SJCRH30 (cell line): ENCODE measurements around the gene EVPL. TPM values are rescaled to one million over a fixed set of nuclear protein-coding genes. Genes with fewer than 3 reads are reported as not detected.
"Not testable (repeated sequence)": the region's sequence is repeated elsewhere in the genome, so short reads cannot be mapped to it uniquely, and the experiment has no call there.

Experiments
- DNase-seq, 2 experiments: peaks; one replicate each; pipeline ENCODE4 v3.0.0-alpha.2; 2015 to 2020
- H3K27ac ChIP-seq: fragments of 250-450 bp; sonication (Bioruptor Pico); 2 replicates; pipeline ENCODE4 v1.5.1; 2020; ENCODE audit warnings: mild to moderate bottlenecking, moderate library complexity
- H3K27me3 ChIP-seq: fragments of 250-450 bp; sonication (Bioruptor Pico); 2 replicates; pipeline ENCODE4 v1.5.1; 2020; ENCODE audit warnings: mild to moderate bottlenecking, moderate library complexity
- H3K36me3 ChIP-seq: fragments of 250-450 bp; sonication (Bioruptor Pico); 2 replicates; pipeline ENCODE4 v1.5.1; 2020; ENCODE audit warnings: mild to moderate bottlenecking, moderate library complexity
- H3K4me1 ChIP-seq: fragments of 250-450 bp; sonication (Bioruptor Pico); 2 replicates; pipeline ENCODE4 v1.5.1; 2020; ENCODE audit warnings: mild to moderate bottlenecking, moderate library complexity
- H3K4me3 ChIP-seq: fragments of 250-450 bp; sonication (Bioruptor Pico); 2 replicates; pipeline ENCODE4 v1.5.1; 2020; ENCODE audit warnings: mild to moderate bottlenecking, moderate library complexity
- H3K9me3 ChIP-seq: fragments of 250-450 bp; sonication (Bioruptor Pico); replicated peaks from 2 replicates; pipeline ENCODE4 v1.5.1; 2020; ENCODE audit warnings: mild to moderate bottlenecking, moderate library complexity
- total RNA-seq: library from RNA; depleted of rRNA; stranded (reverse); fragments of >200 nt; shearing (Covaris generic); gene quantifications from 2 replicates; pipeline ENCODE4 v1.2.3, GENCODE V29; 2014; rRNA removed

The EVPL gene
- 0.63 and 1.1 TPM in 2 replicates for total RNA-seq

- Histone ChIP-seq H3K36me3 (no peaks in the 10 kb centered on the region), H3K27me3 (no peaks in the 10 kb centered on the region), H3K4me1 (peaks cover 19% of the 10 kb centered on the region; the same call in 1 of the 2 replicates), H3K9me3 (no peaks in the 10 kb centered on the region), H3K27ac (no peak within 1 kb of the TSS), H3K4me3 (no peak within 1 kb of the TSS)
- DNase-seq: peak; percentile 58 to 64
These were observed at the start of gene EVPL for GRCh38 chr17:76027159-76027839. EVPL (minus strand) TSS chr17:76027306; CDS start chr17:76027198, 108 bp downstream.

DNA sequence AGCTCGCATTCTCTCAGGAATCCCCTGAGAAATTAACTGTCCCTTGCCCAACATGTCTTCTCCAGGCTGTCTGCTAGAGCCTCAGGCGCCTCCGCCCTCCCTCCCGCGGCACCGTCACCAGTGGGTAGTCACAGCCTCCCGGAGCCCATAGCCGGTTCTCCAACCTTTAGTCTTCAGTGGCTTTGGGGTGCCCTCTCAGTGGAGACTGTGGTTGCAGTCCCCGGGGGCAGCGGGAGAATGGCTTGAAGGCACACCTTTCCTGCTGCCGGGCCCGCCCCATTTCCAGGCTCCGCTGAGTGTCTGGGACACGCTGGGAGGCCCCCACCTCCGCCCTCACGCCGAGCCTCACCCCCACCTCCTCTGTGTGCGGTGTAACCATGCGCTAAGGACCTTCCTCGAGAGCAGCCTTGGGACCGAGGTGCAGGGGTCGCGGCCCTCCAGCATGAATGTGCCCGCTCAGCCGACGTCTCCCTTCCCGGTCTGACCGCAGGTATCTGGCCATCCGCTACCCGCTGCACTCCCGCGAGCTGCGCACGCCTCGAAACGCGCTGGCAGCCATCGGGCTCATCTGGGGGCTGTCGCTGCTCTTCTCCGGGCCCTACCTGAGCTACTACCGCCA, 49.1 kb upstream of the EVPL start:
- H3K4me3 ChIP-seq: no peak overlapping the region
- H3K4me1 ChIP-seq: peaks cover 11% of the 10 kb centered on the region
- no peak overlapping the region for H3K27ac ChIP-seq
- DNase-seq: no peak
- no peaks in the 10 kb centered on the region for H3K36me3 ChIP-seq
- H3K9me3 ChIP-seq: no peaks in the 10 kb centered on the region
- peaks cover 4% of the 10 kb centered on the region for H3K27me3 ChIP-seq

DNA sequence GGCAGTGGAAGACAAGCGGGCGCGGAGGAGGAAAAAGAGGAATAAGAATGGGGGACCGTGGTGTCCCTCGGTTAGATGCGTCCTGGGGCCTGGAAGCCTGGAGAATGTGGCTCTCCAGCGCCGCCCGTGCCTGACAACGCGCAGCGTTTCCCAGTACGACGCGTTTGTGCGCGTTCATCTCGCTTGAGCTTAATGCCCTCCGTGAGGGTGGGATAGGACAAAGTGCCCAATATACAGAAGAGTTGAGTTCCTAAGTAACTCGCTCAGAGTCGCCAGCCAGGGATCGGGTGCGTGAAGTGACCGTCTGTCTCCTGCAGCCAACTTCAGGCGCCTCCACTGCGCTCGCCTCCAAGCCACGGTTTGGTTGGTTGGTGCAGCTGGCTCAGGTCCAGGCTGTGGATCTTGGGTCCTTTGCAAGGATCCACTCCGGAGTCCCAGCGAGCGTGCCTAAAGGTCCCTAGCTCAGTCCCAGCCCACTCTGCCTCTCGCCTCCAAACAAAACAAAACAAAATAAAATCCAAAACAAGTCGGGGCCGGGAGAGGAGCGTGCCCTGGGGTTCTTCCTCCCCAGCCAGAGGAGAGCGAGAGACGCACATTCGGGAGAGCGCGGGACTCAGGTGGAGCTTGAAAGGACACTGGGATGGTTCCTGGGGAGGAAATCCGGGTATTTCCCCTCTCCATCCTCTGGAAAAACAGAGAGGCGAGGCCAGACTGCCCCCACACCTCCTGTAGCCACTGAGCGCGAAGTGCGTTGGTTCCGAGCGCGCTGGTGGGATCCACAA, 48.4 kb upstream of the EVPL start:
- H3K36me3 ChIP-seq: peaks cover 5% of the 10 kb centered on the region
- no peak for DNase-seq
- H3K4me3 ChIP-seq: no peak overlapping the region
- H3K27me3 ChIP-seq: peaks cover 4% of the 10 kb centered on the region
- peaks cover 13% of the 10 kb centered on the region for H3K4me1 ChIP-seq
- no peaks in the 10 kb centered on the region for H3K9me3 ChIP-seq
- no peak overlapping the region for H3K27ac ChIP-seq

GRCh38 chr17:76074390-76075363, 47.6 kb upstream of the EVPL start, which contains the start of gene GALR2:
GALR2 (plus strand) TSS chr17:76074781; CDS start chr17:76074884, 103 bp downstream.
- H3K9me3 ChIP-seq: no peaks in the 10 kb centered on the region
- H3K27ac ChIP-seq: no peak within 1 kb of the TSS
- no peak for DNase-seq
- H3K36me3 ChIP-seq: peaks cover 7% of the 10 kb centered on the region
- no peak within 1 kb of the TSS for H3K4me3 ChIP-seq
- H3K27me3 ChIP-seq: peaks cover 4% of the 10 kb centered on the region
- H3K4me1 ChIP-seq: peaks cover 6% of the 10 kb centered on the region

DNA sequence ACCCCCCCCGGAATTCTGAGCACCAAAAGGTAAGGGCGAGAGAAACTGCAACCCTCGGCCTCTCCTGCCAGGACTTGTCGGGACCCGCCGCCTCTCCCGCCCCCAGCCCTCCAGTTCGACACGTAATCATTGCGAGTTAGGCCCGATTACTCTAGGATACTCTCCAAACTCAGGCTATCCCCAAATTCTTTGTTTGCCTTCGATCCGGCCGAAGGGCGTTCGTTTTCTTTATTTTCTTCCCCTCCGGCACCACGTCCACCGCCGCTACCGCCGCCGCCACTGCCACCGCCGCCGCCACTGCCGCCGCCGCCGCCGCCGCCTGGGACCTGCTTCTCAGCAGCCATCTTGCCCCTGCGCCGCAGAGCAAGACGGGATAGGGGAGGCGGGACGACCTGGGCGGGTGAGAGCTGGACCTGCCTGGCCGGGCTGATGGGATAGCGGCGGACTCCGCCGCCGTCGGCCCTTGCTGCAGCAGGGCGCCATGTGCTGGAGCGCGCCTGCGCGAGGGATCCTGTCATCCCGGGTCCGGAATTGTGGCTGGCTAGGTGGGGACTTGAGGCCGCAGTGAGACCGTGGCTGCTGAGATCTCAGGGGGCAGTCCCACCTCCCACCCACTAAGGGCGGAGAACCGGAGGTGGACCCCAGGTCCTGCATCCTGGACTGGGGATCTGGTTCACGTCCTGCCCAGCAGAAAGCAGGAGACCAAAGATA, 45.2 kb upstream of the EVPL start, which contains the start of gene SRP68:
SRP68 (minus strand) TSS at position 370 of the 711 bp plus-strand sequence; CDS start at position 344, 26 bp downstream.
- Histone ChIP-seq H3K4me3 (peak within 1 kb of the TSS; percentile 73), H3K4me1 (peaks cover 6% of the 10 kb centered on the region), H3K27me3 (no peaks in the 10 kb centered on the region), H3K36me3 (peaks cover 24% of the 10 kb centered on the region), H3K27ac (peak within 1 kb of the TSS; percentile 47), H3K9me3 (no peaks in the 10 kb centered on the region)
- DNase-seq: peak; percentile 98

- Histone ChIP-seq H3K9me3 (no peaks in the 10 kb centered on the region), H3K36me3 (peaks cover 31% of the 10 kb centered on the region), H3K4me1 (peaks cover 6% of the 10 kb centered on the region), H3K4me3 (peak overlapping the region; percentile 73), H3K27me3 (no peaks in the 10 kb centered on the region), H3K27ac (peak overlapping the region; percentile 47)
- no peak for DNase-seq
These were observed 44.5 kb upstream of the EVPL start for GRCh38 chr17:76071531-76072147.

- Histone ChIP-seq H3K9me3 (no peaks in the 10 kb centered on the region), H3K36me3 (peaks cover 69% of the 10 kb centered on the region), H3K4me1 (no peaks in the 10 kb centered on the region), H3K27ac (no peak overlapping the region), H3K4me3 (no peak overlapping the region), H3K27me3 (no peaks in the 10 kb centered on the region)
- DNase-seq: no peak
These were observed 38.7 kb upstream of the EVPL start for GRCh38 chr17:76065775-76066174.

DNA sequence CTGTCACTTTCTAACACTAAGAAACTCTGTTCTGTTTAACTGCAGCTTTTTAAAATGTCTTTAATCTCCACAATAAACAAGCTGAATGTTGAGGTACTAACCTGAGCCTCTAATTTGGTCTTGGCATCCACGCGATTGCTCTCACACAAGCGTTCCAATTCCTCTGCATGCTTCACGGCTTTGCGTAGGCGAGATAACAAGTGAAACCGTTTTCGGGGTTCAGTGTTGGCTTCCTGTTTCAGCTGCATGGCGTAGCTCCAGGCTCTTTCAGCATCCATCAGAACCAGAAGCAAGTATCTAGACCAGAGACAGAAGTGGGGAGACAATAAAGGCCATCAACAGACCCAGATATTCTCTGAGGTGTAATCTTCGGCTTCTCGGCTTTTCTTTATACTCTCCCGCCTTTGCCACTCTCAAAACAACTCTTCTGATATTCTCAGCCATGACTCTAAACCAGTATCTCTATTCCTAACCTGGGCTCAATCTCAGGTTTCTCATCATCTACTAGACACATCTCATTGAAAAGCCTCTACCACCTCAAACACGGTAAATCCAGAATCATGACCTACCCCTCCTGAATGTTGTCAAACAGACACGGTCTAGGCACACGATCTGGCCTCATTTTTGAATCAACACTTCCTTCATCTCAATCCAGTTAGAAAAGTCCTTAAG, 36.9 kb upstream of the EVPL start:
- H3K9me3 ChIP-seq: no peaks in the 10 kb centered on the region
- no peak overlapping the region for H3K27ac ChIP-seq
- no peaks in the 10 kb centered on the region for H3K4me1 ChIP-seq
- peaks cover 77% of the 10 kb centered on the region for H3K36me3 ChIP-seq
- no peaks in the 10 kb centered on the region for H3K27me3 ChIP-seq
- no peak for DNase-seq
- H3K4me3 ChIP-seq: no peak overlapping the region

DNA sequence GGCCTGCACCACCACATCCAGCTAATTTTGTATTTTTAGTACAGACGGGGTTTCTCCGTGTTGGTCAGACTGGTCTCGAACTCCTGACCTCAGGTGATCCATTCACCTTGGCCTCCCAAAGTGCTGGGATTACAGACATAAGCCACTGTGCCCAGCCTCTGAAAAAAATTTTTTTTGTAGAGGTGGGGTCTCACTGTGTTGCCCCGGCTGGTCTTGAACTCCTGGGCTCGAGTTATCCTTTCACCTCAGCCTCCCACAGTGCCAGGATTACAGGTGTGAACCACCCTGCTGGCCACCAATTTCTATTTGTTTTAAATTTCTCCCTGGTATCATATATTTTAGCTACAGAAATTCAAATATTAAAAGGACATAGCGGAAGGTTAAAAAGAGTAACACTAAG, 31.2 kb upstream of the EVPL start:
- H3K4me1 ChIP-seq, H3K4me3 ChIP-seq, H3K27ac ChIP-seq, H3K9me3 ChIP-seq, DNase-seq, H3K27me3 ChIP-seq: not testable (repeated sequence)
- peaks cover 91% of the 10 kb centered on the region for H3K36me3 ChIP-seq

DNA sequence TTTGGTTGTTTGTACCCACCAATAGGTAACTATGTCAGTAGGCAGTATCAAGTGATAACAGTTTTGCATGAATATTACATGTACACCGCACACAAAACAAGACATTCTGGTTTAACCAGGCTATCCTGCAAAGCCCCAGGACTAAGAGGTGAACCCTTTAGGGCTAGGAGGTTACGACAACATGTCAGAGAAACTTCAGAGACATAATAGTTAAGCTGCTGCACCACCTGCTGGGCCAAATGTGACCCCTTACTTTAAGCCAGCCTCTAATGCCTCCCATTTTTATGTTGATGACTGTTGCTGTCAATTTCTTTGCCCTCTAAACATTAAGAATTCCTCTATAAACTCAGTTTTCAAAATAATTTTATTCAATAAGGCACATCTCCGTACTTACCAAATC, 29.8 kb upstream of the EVPL start:
- no peak for DNase-seq
- H3K27me3 ChIP-seq: no peaks in the 10 kb centered on the region
- peaks cover 5% of the 10 kb centered on the region; the same call in 1 of the 2 replicates for H3K4me1 ChIP-seq
- peaks cover 89% of the 10 kb centered on the region for H3K36me3 ChIP-seq
- H3K9me3 ChIP-seq: no peaks in the 10 kb centered on the region
- no peak overlapping the region for H3K4me3 ChIP-seq
- no peak overlapping the region for H3K27ac ChIP-seq

- Histone ChIP-seq H3K4me3 (no peak overlapping the region), H3K27ac (no peak overlapping the region), H3K9me3 (no peaks in the 10 kb centered on the region), H3K36me3 (peaks cover 88% of the 10 kb centered on the region), H3K27me3 (no peaks in the 10 kb centered on the region), H3K4me1 (peaks cover 22% of the 10 kb centered on the region)
- no peak for DNase-seq
These were observed 27.0 kb upstream of the EVPL start for GRCh38 chr17:76054112-76054476.

GRCh38 chr17:76053246-76054111, 26.4 kb upstream of the EVPL start:
- no peak overlapping the region for H3K27ac ChIP-seq
- DNase-seq: no peak
- H3K4me1 ChIP-seq: peaks cover 27% of the 10 kb centered on the region
- peaks cover 83% of the 10 kb centered on the region for H3K36me3 ChIP-seq
- no peaks in the 10 kb centered on the region for H3K27me3 ChIP-seq
- H3K9me3 ChIP-seq: no peaks in the 10 kb centered on the region
- no peak overlapping the region for H3K4me3 ChIP-seq
